Measurements from ENCODE around the gene ODC1. TPM values are rescaled to one million over a fixed set of nuclear protein-coding genes. Genes with fewer than 3 reads are reported as not detected.

Gene ODC1
- total and polyA plus RNA-seq, 2 experiments from 2014 or later: 23.3 to 70.3 TPM

- DNase-seq (ENCODE audit: low spot score) (no peak), ATAC-seq (no peak)
- no peaks in the 10 kb centered on the region for H3F3A ChIP-seq (replicated peaks; ENCODE audit: low read depth)
- H3K27me3 Mint-ChIP-seq (ENCODE audit: insufficient read depth, low read depth, poor library complexity): peaks cover 9% of the 10 kb centered on the region
- H3K4me3 Mint-ChIP-seq: no peak overlapping the region
- H3K79me2 ChIP-seq (replicated peaks; ENCODE audit: insufficient read depth): no peaks in the 10 kb centered on the region
- H3K4me3 ChIP-seq: no peak overlapping the region
- TF ChIP-seq CREB1 (CRISPR knock-in tag; IDR thresholded peaks at IDR 0.05; ENCODE audit: low read depth) (no peak), POLR2AphosphoS5 (IDR thresholded peaks at IDR 0.05; ENCODE audit: low read depth) (no peak), NANOG (IDR thresholded peaks at IDR 0.05; ENCODE audit: borderline replicate concordance) (no peak), CTCF (conservative IDR thresholded peaks at IDR 0.05; ENCODE audit: low read depth in 2 of 2) (no peak), JUNB (IDR thresholded peaks at IDR 0.05; ENCODE audit: unreplicated experiment) (no peak), STAT1 (IDR thresholded peaks at IDR 0.05; ENCODE audit: unreplicated experiment) (no peak), ZNF331 (CRISPR knock-in tag; IDR thresholded peaks at IDR 0.05; ENCODE audit: low read depth) (no peak), EZH2 (IDR thresholded peaks at IDR 0.05; ENCODE audit: low read depth, unreplicated experiment) (no peak), ZNF114 (CRISPR knock-in tag; IDR thresholded peaks at IDR 0.05) (no peak), ETS1 (IDR thresholded peaks at IDR 0.05) (no peak), ZNF462 (CRISPR knock-in tag; IDR thresholded peaks at IDR 0.05) (no peak), EZH2phosphoT487 (IDR thresholded peaks at IDR 0.05; ENCODE audit: unreplicated experiment) (no peak)
- TF ChIP-seq, protein P1, sequence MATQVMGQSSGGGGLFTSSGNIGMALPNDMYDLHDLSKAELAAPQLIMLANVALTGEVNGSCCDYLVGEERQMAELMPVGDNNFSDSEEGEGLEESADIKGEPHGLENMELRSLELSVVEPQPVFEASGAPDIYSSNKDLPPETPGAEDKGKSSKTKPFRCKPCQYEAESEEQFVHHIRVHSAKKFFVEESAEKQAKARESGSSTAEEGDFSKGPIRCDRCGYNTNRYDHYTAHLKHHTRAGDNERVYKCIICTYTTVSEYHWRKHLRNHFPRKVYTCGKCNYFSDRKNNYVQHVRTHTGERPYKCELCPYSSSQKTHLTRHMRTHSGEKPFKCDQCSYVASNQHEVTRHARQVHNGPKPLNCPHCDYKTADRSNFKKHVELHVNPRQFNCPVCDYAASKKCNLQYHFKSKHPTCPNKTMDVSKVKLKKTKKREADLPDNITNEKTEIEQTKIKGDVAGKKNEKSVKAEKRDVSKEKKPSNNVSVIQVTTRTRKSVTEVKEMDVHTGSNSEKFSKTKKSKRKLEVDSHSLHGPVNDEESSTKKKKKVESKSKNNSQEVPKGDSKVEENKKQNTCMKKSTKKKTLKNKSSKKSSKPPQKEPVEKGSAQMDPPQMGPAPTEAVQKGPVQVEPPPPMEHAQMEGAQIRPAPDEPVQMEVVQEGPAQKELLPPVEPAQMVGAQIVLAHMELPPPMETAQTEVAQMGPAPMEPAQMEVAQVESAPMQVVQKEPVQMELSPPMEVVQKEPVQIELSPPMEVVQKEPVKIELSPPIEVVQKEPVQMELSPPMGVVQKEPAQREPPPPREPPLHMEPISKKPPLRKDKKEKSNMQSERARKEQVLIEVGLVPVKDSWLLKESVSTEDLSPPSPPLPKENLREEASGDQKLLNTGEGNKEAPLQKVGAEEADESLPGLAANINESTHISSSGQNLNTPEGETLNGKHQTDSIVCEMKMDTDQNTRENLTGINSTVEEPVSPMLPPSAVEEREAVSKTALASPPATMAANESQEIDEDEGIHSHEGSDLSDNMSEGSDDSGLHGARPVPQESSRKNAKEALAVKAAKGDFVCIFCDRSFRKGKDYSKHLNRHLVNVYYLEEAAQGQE (IDR thresholded peaks at IDR 0.05; ENCODE audit: unreplicated experiment): no peak
- H4K20me1 ChIP-seq (replicated peaks; ENCODE audit: insufficient read depth): no peaks in the 10 kb centered on the region
- no peaks in the 10 kb centered on the region for H3K36me3 Mint-ChIP-seq (ENCODE audit: low read depth)
- peaks cover 2% of the 10 kb centered on the region; the same call in 2 of the 3 replicates for H3K4me1 Mint-ChIP-seq
- H3K36me3 ChIP-seq (ENCODE audit: insufficient read depth): no peaks in the 10 kb centered on the region
- no peaks in the 10 kb centered on the region for H3K27me3 ChIP-seq (ENCODE audit: insufficient read depth)
- H3K27ac ChIP-seq (ENCODE audit: low read depth): no peak overlapping the region
- H3K9me3 Mint-ChIP-seq: no peaks in the 10 kb centered on the region; the same call in 2 of the 3 replicates
- H3K4me1 ChIP-seq (ENCODE audit: insufficient read depth): no peaks in the 10 kb centered on the region
- H3K4me2 ChIP-seq: no peak overlapping the region
- no peak overlapping the region for H2AFZ ChIP-seq
- H3K27ac Mint-ChIP-seq: no peak overlapping the region
- H3K9me2 ChIP-seq (ENCODE audit: insufficient read depth): no peaks in the 10 kb centered on the region
Observed at GRCh38 chr2:10414591-10414990, 33.5 kb downstream of the ODC1 start.
